ENCODE data around the gene GAK. TPM values are rescaled to one million over a fixed set of nuclear protein-coding genes. Genes with fewer than 3 reads are reported as not detected.

GAK gene
- total RNA-seq, 1 experiment from 2014 or later: 117 TPM

DNA sequence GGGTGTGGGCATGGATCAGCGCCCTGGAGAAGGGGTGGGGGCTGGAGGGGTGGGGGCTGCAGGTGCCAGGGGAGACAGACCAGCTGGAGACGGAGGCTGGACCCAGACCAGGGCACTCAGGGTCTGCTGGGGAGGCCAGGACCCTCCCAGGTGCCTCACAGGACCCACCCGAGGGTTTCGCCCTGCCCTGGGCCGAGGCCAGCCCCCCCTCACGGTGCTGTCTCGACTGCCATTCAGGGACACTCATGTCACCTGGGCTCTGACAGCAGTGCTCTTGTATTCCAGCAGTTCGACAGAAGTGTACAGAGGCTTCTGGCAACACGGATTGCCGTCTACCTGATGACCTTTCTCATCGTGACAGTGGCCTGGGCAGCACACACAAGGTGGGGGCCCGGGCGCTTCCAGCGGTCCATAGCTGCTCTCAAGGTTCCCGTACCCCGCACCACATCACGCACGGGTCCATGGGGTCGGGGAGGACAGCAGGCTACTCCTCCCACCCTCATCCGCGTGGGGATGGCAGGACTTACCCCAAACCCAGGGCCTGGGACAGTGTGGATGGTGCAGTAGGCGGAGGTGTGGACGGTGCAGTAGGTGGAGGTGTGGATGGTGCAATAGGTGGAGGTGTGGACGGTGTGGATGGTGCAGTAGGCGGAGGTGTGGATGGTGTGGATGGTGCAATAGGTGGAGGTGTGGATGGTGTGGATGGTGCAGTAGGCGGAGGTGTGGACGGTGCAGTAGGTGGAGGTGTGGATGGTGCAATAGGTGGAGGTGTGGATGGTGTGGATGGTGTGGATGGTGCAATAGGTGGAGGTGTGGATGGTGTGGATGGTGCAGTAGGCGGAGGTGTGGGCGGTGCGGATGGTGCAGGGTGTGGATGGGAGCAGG lies 18.3 kb upstream of the GAK start:
- no peak for TF ChIP-seq EZH2 (IDR thresholded peaks at IDR 0.05; ENCODE audit: low read length, unreplicated experiment)
- TF ChIP-seq CTCF (conservative IDR thresholded peaks at IDR 0.05; ENCODE audit: low read depth, low read length): no peak
- TF ChIP-seq EZH2phosphoT487 (IDR thresholded peaks at IDR 0.05; ENCODE audit: borderline replicate concordance, low read length): no peak
- H3K9ac ChIP-seq (ENCODE audit: low read length): no peak overlapping the region
- no peaks in the 10 kb centered on the region for H3K27me3 ChIP-seq (ENCODE audit: low read length)
- no peaks in the 10 kb centered on the region for H3K4me1 ChIP-seq (ENCODE audit: insufficient read depth, low read length)
- no peak overlapping the region for H3K4me2 ChIP-seq (ENCODE audit: low read length)
- H3K36me3 ChIP-seq (ENCODE audit: low read depth, low read length): no peaks in the 10 kb centered on the region
- BruUV-seq (replicated peaks): no TSS peak
- H3K9me3 ChIP-seq (ENCODE audit: low read length): no peaks in the 10 kb centered on the region
- ChIA-PET POLR2A (ENCODE audit: unreplicated experiment) (no interaction called here), CTCF (no interaction called here)
- DNase-seq (no peak), ATAC-seq (no peak)
- no peaks in the 10 kb centered on the region for H3F3A ChIP-seq (ENCODE audit: low read length, unreplicated experiment)
- H3K9me2 ChIP-seq (replicated peaks; ENCODE audit: low read length): no peaks in the 10 kb centered on the region
- no peak overlapping the region for H2AFZ ChIP-seq (ENCODE audit: low read length)
- no peak overlapping the region for H3K4me3 ChIP-seq (ENCODE audit: low read length)
- H3K79me2 ChIP-seq (ENCODE audit: low read length): no peaks in the 10 kb centered on the region
- H4K20me1 ChIP-seq (ENCODE audit: low read length): no peaks in the 10 kb centered on the region
- H3K27ac ChIP-seq (ENCODE audit: low read length): no peak overlapping the region
- intact Hi-C loops (cut with micrococcal nuclease): no loop called here

GRCh38 chr4:949656-950055 lies 17.5 kb upstream of the GAK start:
- Histone ChIP-seq H3K9me2 (replicated peaks; ENCODE audit: low read length) (no peaks in the 10 kb centered on the region), H3K9me3 (ENCODE audit: low read length) (no peaks in the 10 kb centered on the region), H3K4me1 (ENCODE audit: insufficient read depth, low read length) (no peaks in the 10 kb centered on the region), H3F3A (ENCODE audit: low read length, unreplicated experiment) (no peaks in the 10 kb centered on the region), H3K27me3 (ENCODE audit: low read length) (no peaks in the 10 kb centered on the region), H2AFZ (ENCODE audit: low read length) (no peak overlapping the region), H3K27ac (ENCODE audit: low read length) (no peak overlapping the region), H3K4me3 (ENCODE audit: low read length) (no peak overlapping the region), H3K4me2 (ENCODE audit: low read length) (no peak overlapping the region), H4K20me1 (ENCODE audit: low read length) (no peaks in the 10 kb centered on the region), H3K9ac (ENCODE audit: low read length) (no peak overlapping the region), H3K36me3 (ENCODE audit: low read depth, low read length) (no peaks in the 10 kb centered on the region), H3K79me2 (ENCODE audit: low read length) (no peaks in the 10 kb centered on the region)
- intact Hi-C loops (cut with micrococcal nuclease): no loop called here
- TF ChIP-seq EZH2phosphoT487 (IDR thresholded peaks at IDR 0.05; ENCODE audit: borderline replicate concordance, low read length) (no peak), EZH2 (IDR thresholded peaks at IDR 0.05; ENCODE audit: low read length, unreplicated experiment) (no peak), CTCF (conservative IDR thresholded peaks at IDR 0.05; ENCODE audit: low read depth, low read length) (no peak)
- ATAC-seq (no peak), DNase-seq (no peak)
- POLR2A ChIA-PET (ENCODE audit: unreplicated experiment): no interaction called here
- CTCF ChIA-PET: no interaction called here
- BruUV-seq (replicated peaks): no TSS peak

DNA sequence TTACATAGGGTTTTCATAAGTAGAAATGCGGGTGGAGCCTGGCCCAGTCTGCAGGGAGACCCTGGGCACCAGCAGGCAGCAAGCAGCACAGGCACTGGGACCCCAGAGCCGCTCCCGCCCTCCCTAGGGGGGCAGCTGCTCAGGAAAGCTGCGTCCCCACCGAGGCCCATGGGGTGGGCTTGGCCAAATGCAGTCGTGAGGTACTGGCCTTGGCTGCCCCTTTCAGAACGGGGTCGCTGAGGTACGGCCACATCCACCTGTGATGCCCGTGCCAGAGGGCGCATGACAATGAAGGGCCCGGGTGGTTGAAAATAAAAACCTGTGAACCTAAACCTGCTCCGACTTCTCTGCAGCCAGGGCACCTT lies 16.8 kb upstream of the GAK start:
- no peak for DNase-seq
- POLR2A ChIA-PET (ENCODE audit: unreplicated experiment): no interaction called here
- CTCF ChIA-PET: no interaction called here

More for the DNA sequence above, 16.8 kb upstream of the GAK start:
- H3K4me1 ChIP-seq (ENCODE audit: insufficient read depth, low read length): no peaks in the 10 kb centered on the region
- H3K27me3 ChIP-seq (ENCODE audit: low read length): no peaks in the 10 kb centered on the region
- H2AFZ ChIP-seq (ENCODE audit: low read length): no peak overlapping the region
- H3K4me2 ChIP-seq (ENCODE audit: low read length): no peak overlapping the region
- no peaks in the 10 kb centered on the region for H3K9me2 ChIP-seq (replicated peaks; ENCODE audit: low read length)
- H3K9ac ChIP-seq (ENCODE audit: low read length): no peak overlapping the region
- H3K9me3 ChIP-seq (ENCODE audit: low read length): no peaks in the 10 kb centered on the region
- TF ChIP-seq CTCF (conservative IDR thresholded peaks at IDR 0.05; ENCODE audit: low read depth, low read length): no peak
- TF ChIP-seq EZH2 (IDR thresholded peaks at IDR 0.05; ENCODE audit: low read length, unreplicated experiment): no peak
- no peak for TF ChIP-seq EZH2phosphoT487 (IDR thresholded peaks at IDR 0.05; ENCODE audit: borderline replicate concordance, low read length)
- no peak overlapping the region for H3K4me3 ChIP-seq (ENCODE audit: low read length)
- no peaks in the 10 kb centered on the region for H3F3A ChIP-seq (ENCODE audit: low read length, unreplicated experiment)
- H3K27ac ChIP-seq (ENCODE audit: low read length): no peak overlapping the region
- no peaks in the 10 kb centered on the region for H3K79me2 ChIP-seq (ENCODE audit: low read length)
- H4K20me1 ChIP-seq (ENCODE audit: low read length): no peaks in the 10 kb centered on the region
- no peak for ATAC-seq
- no TSS peak for BruUV-seq (replicated peaks)
- no peaks in the 10 kb centered on the region for H3K36me3 ChIP-seq (ENCODE audit: low read depth, low read length)
- intact Hi-C loops (cut with micrococcal nuclease): no loop called here
